HepG2 (cell line): ENCODE results near the gene TLCD3B. TPM values are rescaled to one million over a fixed set of nuclear protein-coding genes. Genes with fewer than 3 reads are reported as not detected.

Source experiments
- ATAC-seq: fragments of 200-7000 bp; cut with Tn5 transposase; 3 replicates; pipeline ENCODE4 v1.9.1; 2020; ENCODE audit warnings: mild to moderate bottlenecking, moderate library complexity
- BruUV-seq: library from RNA; stranded (reverse); fragments of 400-500 nt; replicated peaks from 2 replicates; lab custom pipeline; 2021; lab: Mats Ljungman, UMichigan
- CTCF ChIA-PET: fragments of 300-600 bp; formaldehyde crosslinking; extraction: SDS; loops from one replicate; lab custom pipeline; 2021; ENCODE audit warnings: low total read pairs, inconsistent platforms, low intra/inter-chr PET ratio; lab: Yijun Ruan, JAX
- POLR2A ChIA-PET: fragments of 350-600 bp; sonication (Branson Sonifier 250); formaldehyde crosslinking; loops from one replicate; lab custom pipeline; 2020; ENCODE audit warnings: antibody characterized with exemption, inconsistent platforms; lab: Yijun Ruan, JAX
- DNase-seq: peaks from one replicate; pipeline ENCODE4 v3.0.0-alpha.2; 2015; ENCODE audit warnings: low spot score
- FAIRE-seq: peaks from 3 replicates; lab custom pipeline; 2011; peaks lifted over from hg19 to GRCh38; lab: Jason Lieb, UNC
- H2AFZ ChIP-seq: one replicate; pipeline ENCODE4 v1.6.1; 2011; ENCODE audit warnings: low read length, inconsistent platforms
- H3K27ac ChIP-seq: fragments of 300-600 bp; 3 replicates; pipeline ENCODE4 v1.8.0; 2011; ENCODE audit warnings: mixed run types, mild to moderate bottlenecking, mixed read lengths, low read length, inconsistent platforms; ENCODE audit not compliant: insufficient read depth; ENCODE audit errors: extremely low read length
- H3K27me3 ChIP-seq, 2 experiments: fragments of 200-600 bp in 1 of 2; 2 replicates in 1 of 2; 3 replicates in 1 of 2; pipeline versions ENCODE4 v1.6.0 to v1.8.0; 2011; ENCODE audit warnings: low read length in 2 of 2, mild to moderate bottlenecking in 2 of 2, moderate library complexity in 2 of 2, inconsistent platforms in 1 of 2; ENCODE audit not compliant: insufficient read depth in 2 of 2, control insufficient read depth in 1 of 2
- H3K36me3 ChIP-seq, 2 experiments: fragments of 200-600 bp in 1 of 2; replicated peaks in 1 of 2; 2 replicates in 1 of 2; 3 replicates in 1 of 2; pipeline versions ENCODE4 v1.5.1 to v1.8.0; 2011; ENCODE audit warnings: low read length in 2 of 2, inconsistent platforms in 1 of 2; ENCODE audit not compliant: insufficient read depth in 2 of 2, control insufficient read depth in 1 of 2
- H3K4me1 ChIP-seq: 2 replicates; pipeline ENCODE4 v1.5.1; 2012; ENCODE audit warnings: low read length, inconsistent platforms; ENCODE audit not compliant: insufficient read depth
- H3K4me2 ChIP-seq: 2 replicates; pipeline ENCODE4 v1.6.0; 2011; ENCODE audit warnings: low read depth, low read length, inconsistent platforms
- H3K4me3 ChIP-seq, 3 experiments: fragments of 200-600 bp in 1 of 3; sonication (generic), shearing (Covaris generic) in 1 of 3; replicated peaks in 1 of 3; 2 replicates each; pipeline ENCODE4 v1.5.1; 2011 to 2016; ENCODE audit warnings: low read length in 3 of 3, inconsistent platforms in 2 of 3, low read depth in 2 of 3, mild to moderate bottlenecking in 2 of 3, control low read depth in 1 of 3, mixed read lengths in 1 of 3; ENCODE audit not compliant: insufficient read depth in 1 of 3
- H3K79me2 ChIP-seq: one replicate; pipeline ENCODE4 v1.6.1; 2011; ENCODE audit warnings: low read length, inconsistent platforms; ENCODE audit not compliant: insufficient read depth
- H3K9ac ChIP-seq: 2 replicates; pipeline ENCODE4 v1.6.0; 2011; ENCODE audit warnings: mild to moderate bottlenecking, low read depth, low read length, inconsistent platforms; ENCODE audit not compliant: insufficient read depth
- H3K9me3 ChIP-seq: 2 replicates; pipeline ENCODE4 v1.5.1; 2012; ENCODE audit warnings: mild to moderate bottlenecking, low read length
- H4K20me1 ChIP-seq: 2 replicates; pipeline ENCODE4 v1.6.0; 2011; ENCODE audit warnings: inconsistent platforms, mild to moderate bottlenecking, low read length, moderate library complexity; ENCODE audit not compliant: insufficient read depth
- AGO2 ChIP-seq: fragments of 200-400 bp; formaldehyde crosslinking; optimal IDR thresholded peaks from 2 replicates; pipeline ENCODE3; 2017; ENCODE audit warnings: mild to moderate bottlenecking, low read depth, low read length, moderate library complexity
- BCLAF1 ChIP-seq: fragments of 450-650 bp; IDR thresholded peaks from 2 replicates; pipeline ENCODE4 v1.6.1; 2017; ENCODE audit warnings: mild to moderate bottlenecking
- DZIP1 ChIP-seq: sonication (generic); formaldehyde crosslinking; IDR thresholded peaks from 2 replicates; pipeline ENCODE4 v1.5.0; 2020; ENCODE audit warnings: mild to moderate bottlenecking, missing genetic modification reagents
- HNRNPUL1 ChIP-seq: fragments of 200-400 bp; formaldehyde crosslinking; IDR thresholded peaks from 2 replicates; pipeline ENCODE4 v1.6.1; 2017; ENCODE audit warnings: low read depth, mild to moderate bottlenecking, low read length, moderate library complexity
- RBFOX2 ChIP-seq: fragments of 200-400 bp; formaldehyde crosslinking; IDR thresholded peaks from 2 replicates; pipeline ENCODE4 v1.6.1; 2017; ENCODE audit warnings: low read depth, mild to moderate bottlenecking, low read length
- TFAP4 ChIP-seq: sonication (generic); IDR thresholded peaks from 2 replicates; pipeline ENCODE4 v1.6.1; 2016; ENCODE audit warnings: low read depth, borderline replicate concordance
- TRIM24 ChIP-seq: sonication (generic); formaldehyde crosslinking; IDR thresholded peaks from 2 replicates; pipeline ENCODE4 v1.8.0; 2022; ENCODE audit warnings: mild to moderate bottlenecking, missing genetic modification reagents
- ZNF282 ChIP-seq: fragments of 450-650 bp; IDR thresholded peaks from 2 replicates; pipeline ENCODE4 v1.6.1; 2018; ENCODE audit not compliant: partially characterized antibody
- ZNF362 ChIP-seq: sonication (generic); formaldehyde crosslinking; IDR thresholded peaks from 2 replicates; pipeline ENCODE4 v1.4.0; 2020; ENCODE audit warnings: missing genetic modification reagents, mild to moderate bottlenecking, borderline replicate concordance
- ZNF670 ChIP-seq: sonication (generic); formaldehyde crosslinking; IDR thresholded peaks from 2 replicates; pipeline ENCODE4 v1.8.0; 2022; ENCODE audit warnings: mild to moderate bottlenecking, missing genetic modification reagents, borderline replicate concordance
- WGBS: methylation state at CpG from one replicate; pipeline ENCODE4 v1.1.6; 2017; ENCODE audit warnings: low lambda C conversion rate; 5-methylcytosine and 5-hydroxymethylcytosine counted together
- in situ Hi-C: cut with HindIII; loops from 2 replicates; pipeline ENCODE4 v1.10.0; 2017; ENCODE audit warnings: low pct_unique_long_range_greater_than_20kb; ENCODE audit not compliant: extremely low pct_ligation_motif_present
- intact Hi-C: fragments of 100-400 bp; cut with micrococcal nuclease; formaldehyde crosslinking; loops from one replicate; pipeline ENCODE4 v1.10.0; 2022; ENCODE audit not compliant: unreplicated experiment
- polyA plus RNA-seq, 8 experiments: library from polyadenylated mRNA; depleted of rRNA in 3 of 8; stranded (reverse) in 7 of 8; unstranded in 1 of 8; fragments of >200 nt; fragmentation: Illumina TruSeq in 4 of 8; extraction: Trizol in 4 of 8; gene quantifications; 2 replicates each; pipeline versions ENCODE4 v1.2.1 to v1.2.3, GENCODE V29; 2011 to 2016; ENCODE audit warnings: low read depth in 4 of 8, missing spikeins in 1 of 8, mixed read lengths in 1 of 8; ENCODE audit not compliant: insufficient read depth in 1 of 8
- total RNA-seq, 5 experiments: library from RNA; depleted of rRNA; stranded (reverse); fragments of >200 nt; fragmentation: Illumina TruSeq; extraction: Trizol; gene quantifications; 2 replicates each; pipeline ENCODE4 v1.2.3, GENCODE V29; 2016; ENCODE audit warnings: low read depth in 1 of 5

TLCD3B gene
- total and polyA plus RNA-seq, 2 of the 13 experiments (the other 11 are each of a cell fraction or from before 2014, with no cell fraction given) = not detected

- ATAC-seq (no peak), DNase-seq (no peak), FAIRE-seq (no peak)
- in situ Hi-C loops (no loop called here), intact Hi-C loops (no loop called here)
- Histone ChIP-seq H3K4me1 (no peaks in the 10 kb centered on the region), H4K20me1 (no peaks in the 10 kb centered on the region), H3K79me2 (no peaks in the 10 kb centered on the region), H3K36me3 (peaks cover 59 to 100% of the 10 kb centered on the region in 2 experiments), H3K9ac (no peak overlapping the region), H3K4me3 (no peak overlapping the region), H2AFZ (no peak overlapping the region), H3K4me2 (no peak overlapping the region), H3K9me3 (no peaks in the 10 kb centered on the region), H3K27ac (no peak overlapping the region), H3K27me3 (no peaks in the 10 kb centered on the region)
- TF ChIP-seq ZNF282 (no peak), AGO2 (peak; percentile 60), DZIP1 (CRISPR knock-in tag) (no peak), RBFOX2 (peak; percentile 54; the same call in 1 of the 2 replicates), HNRNPUL1 (no peak)
- ChIA-PET CTCF (no interaction called here), POLR2A (interaction anchor here (1.3 kb wide), 1 partner anchor 12 kb away, joined by 6 read pairs; no protein-coding TSS in a partner anchor)
- BruUV-seq = no TSS peak
- 98% methylated on average over 26 of the region's 28 CpGs for WGBS
These were observed 45.7 kb downstream of the TLCD3B start for GRCh38 chr16:29985271-29985811.

DNA sequence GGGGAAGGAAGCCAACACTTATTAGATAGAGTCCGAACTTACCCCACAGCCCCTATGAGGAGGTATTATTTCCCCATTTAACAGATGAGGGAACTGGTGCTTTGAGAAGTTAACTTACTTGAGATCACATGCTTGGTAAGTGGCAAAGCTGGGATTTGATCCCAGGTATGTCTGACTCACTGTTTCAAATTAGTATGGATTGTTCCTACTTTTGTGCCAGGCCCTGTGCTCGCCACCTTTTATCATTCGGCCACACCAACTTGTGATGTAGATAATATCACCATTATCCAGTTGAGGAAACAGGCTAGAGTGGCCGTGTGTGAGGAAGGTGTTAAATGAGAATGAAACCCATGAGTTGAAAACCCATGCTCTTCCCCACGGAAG is 46.3 kb downstream of the TLCD3B start:
- H3K4me3 ChIP-seq = no peak overlapping the region
- no peak overlapping the region for H3K4me2 ChIP-seq
- H3K4me1 ChIP-seq = no peaks in the 10 kb centered on the region
- ChIA-PET CTCF (no interaction called here), POLR2A (no interaction called here)
- no peak overlapping the region for H3K9ac ChIP-seq
- no peak overlapping the region for H3K27ac ChIP-seq
- 94% methylated on average over 5 of the region's 5 CpGs for WGBS
- in situ Hi-C loops (no loop called here), intact Hi-C loops (no loop called here)
- H3K79me2 ChIP-seq = no peaks in the 10 kb centered on the region
- ATAC-seq (no peak), DNase-seq (no peak), FAIRE-seq (no peak)
- H3K36me3 ChIP-seq = peaks cover 64 to 100% of the 10 kb centered on the region in 2 experiments
- no peaks in the 10 kb centered on the region for H4K20me1 ChIP-seq
- no peaks in the 10 kb centered on the region for H3K27me3 ChIP-seq
- no peak overlapping the region for H2AFZ ChIP-seq
- no TSS peak for BruUV-seq
- H3K9me3 ChIP-seq = no peaks in the 10 kb centered on the region
- TF ChIP-seq TRIM24 (CRISPR knock-in tag) = no peak
- TF ChIP-seq ZNF362 (CRISPR knock-in tag) = no peak
- TF ChIP-seq TFAP4 = no peak
- TF ChIP-seq BCLAF1 = no peak
- TF ChIP-seq ZNF670 (CRISPR knock-in tag) = no peak
